Peyer's patch (tissue), 4 donors: ENCODE data around the gene STX1A.

Source experiments
- CTCF ChIP-seq, 6 experiments: fragments of 450-650 bp in 4 of 6; fragments of 200-600 bp in 2 of 6; sonication (generic) in 1 of 6; IDR thresholded peaks; one replicate each; pipeline ENCODE4 v1.5.1; 2017 to 2019; ENCODE audit warnings: antibody characterized with exemption in 6 of 6, mild to moderate bottlenecking in 3 of 6, moderate library complexity in 1 of 6
- POLR2A ChIP-seq, 2 donors: fragments of 450-650 bp; IDR thresholded peaks; one replicate each; pipeline ENCODE4 v1.5.1; 2017; ENCODE audit warnings: antibody characterized with exemption in 2 of 2, mild to moderate bottlenecking in 2 of 2, moderate library complexity in 2 of 2

- TF ChIP-seq POLR2A (IDR thresholded peaks at IDR 0.05) = no peak
- TF ChIP-seq CTCF (IDR thresholded peaks at IDR 0.05) = no peak
Measured at GRCh38 chr7:73739387-73739767, 19.9 kb upstream of the STX1A start.
